Kidney (tissue), 14 donors: ENCODE measurements around the gene KANTR. TPM values are rescaled to one million over a fixed set of nuclear protein-coding genes. Genes with fewer than 3 reads are reported as not detected.

Experiments
- DNase-seq, 5 donors: peaks; one replicate each; pipeline ENCODE4 v3.0.0-alpha.2; 2013 to 2020
- FAIRE-seq: peaks from 2 replicates; lab custom pipeline; 2012; peaks lifted over from hg19 to GRCh38; lab: Jason Lieb, UNC
- H3K27ac ChIP-seq, 2 donors: one replicate each; pipeline ENCODE4 v1.7.0; 2013; ENCODE audit warnings: low read depth in 2 of 2, low read length in 2 of 2, inconsistent platforms in 1 of 2
- H3K27me3 ChIP-seq: one replicate; pipeline ENCODE4 v1.7.1; 2013; ENCODE audit warnings: low read length, inconsistent platforms; ENCODE audit not compliant: control insufficient read depth, insufficient read depth
- H3K36me3 ChIP-seq, 3 donors: one replicate each; pipeline versions ENCODE4 v1.7.0 to v1.7.1; 2013; ENCODE audit warnings: low read length in 3 of 3, control low read depth in 1 of 3, inconsistent platforms in 1 of 3; ENCODE audit not compliant: insufficient read depth in 3 of 3, control insufficient read depth in 2 of 3
- H3K4me1 ChIP-seq, 3 donors: one replicate each; pipeline versions ENCODE4 v1.7.0 to v1.7.1; 2013; ENCODE audit warnings: low read length in 3 of 3, inconsistent platforms in 1 of 3, low read depth in 1 of 3; ENCODE audit not compliant: control insufficient read depth in 2 of 3, insufficient read depth in 2 of 3
- H3K4me3 ChIP-seq, 3 donors: one replicate each; pipeline versions ENCODE4 v1.7.0 to v1.8.1; 2013; ENCODE audit warnings: low read length in 3 of 3, control low read depth in 1 of 3, inconsistent platforms in 1 of 3
- H3K9ac ChIP-seq, 3 donors: one replicate each; pipeline versions ENCODE4 v1.7.0 to v1.7.1; 2013; ENCODE audit warnings: low read length in 3 of 3, control low read depth in 1 of 3, inconsistent platforms in 1 of 3
- H3K9me3 ChIP-seq, 3 donors: one replicate each; pipeline versions ENCODE4 v1.7.0 to v1.7.1; 2013; ENCODE audit warnings: low read length in 3 of 3, control low read depth in 1 of 3, inconsistent platforms in 1 of 3; ENCODE audit not compliant: control insufficient read depth in 2 of 3, insufficient read depth in 1 of 3
- intact Hi-C: fragments of 100-400 bp; cut with DNase I; formaldehyde crosslinking; loops from one replicate; pipeline ENCODE4 v1.11.1; 2022
- polyA plus RNA-seq: library from polyadenylated mRNA; stranded (reverse); fragments of 350-450 nt; fragmentation: Illumina TruSeq; extraction: RNeasy Lipid Tissue Mini Kit (QIAGEN cat#74804); gene quantifications from one replicate; pipeline ENCODE4 v1.2.3, GENCODE V29; 2014; ENCODE audit warnings: low read depth, low replicate concordance; ENCODE audit not compliant: insufficient read depth
- total RNA-seq: library from RNA; stranded (reverse); fragmentation: NEBNext Ultra II Directional; extraction: Animal tissue kit (Norgen Biotek cat#: 25700); gene quantifications from one replicate; pipeline ENCODE4 v1.2.1, GENCODE V29; 2021
- TF ChIP-seq, protein P1 (sequence below): IDR thresholded peaks from 3 replicates; pipeline ENCODE4 v1.5.1; 2012; ENCODE audit warnings: mild to moderate bottlenecking, moderate library complexity, borderline replicate concordance; ENCODE audit not compliant: insufficient read depth; ENCODE audit errors: extremely low read depth
- donor health status: control.
- donor health status: control.
- donor health status: control.
- donor health status: control.
- donor health status: control.
- donor health status: DM: yes; HTN: yes; CAD: no.
- donor health status: Normal renal cell carcinoma (clear cell type).

KANTR gene
- total and polyA plus RNA-seq, 2 donors from 2014 or later = 3.7 to 11.5 TPM

DNA sequence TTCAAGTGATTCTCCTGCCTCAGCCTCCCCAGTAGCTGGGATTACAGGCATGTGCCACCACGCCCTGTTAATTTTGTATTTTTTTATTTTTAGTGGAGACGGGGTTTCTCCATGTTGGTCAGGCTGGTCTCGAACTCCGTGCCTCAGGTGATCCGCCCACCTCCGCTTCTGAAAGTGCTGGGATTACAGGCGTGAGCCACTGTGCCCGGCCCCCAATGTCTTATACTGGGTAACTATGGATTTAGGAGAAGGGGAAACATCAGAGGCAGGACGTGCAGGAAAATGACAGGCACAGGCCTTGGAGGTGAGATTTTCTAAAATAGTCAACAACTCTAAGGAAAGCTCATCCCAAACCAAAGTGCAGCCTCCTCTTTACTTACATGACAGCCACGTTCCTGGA is 22.9 kb upstream of the KANTR start:
- FAIRE-seq (no peak), DNase-seq (no peak)
- Histone ChIP-seq H3K4me1 (peaks cover 0 to 3% (median 0%) of the 10 kb centered on the region in 3 donors), H3K36me3 (no peaks in the 10 kb centered on the region), H3K27ac (no peak overlapping the region), H3K27me3 (peaks cover 6% of the 10 kb centered on the region), H3K9me3 (no peaks in the 10 kb centered on the region), H3K9ac (no peak overlapping the region), H3K4me3 (no peak overlapping the region)
- TF ChIP-seq, protein P1, sequence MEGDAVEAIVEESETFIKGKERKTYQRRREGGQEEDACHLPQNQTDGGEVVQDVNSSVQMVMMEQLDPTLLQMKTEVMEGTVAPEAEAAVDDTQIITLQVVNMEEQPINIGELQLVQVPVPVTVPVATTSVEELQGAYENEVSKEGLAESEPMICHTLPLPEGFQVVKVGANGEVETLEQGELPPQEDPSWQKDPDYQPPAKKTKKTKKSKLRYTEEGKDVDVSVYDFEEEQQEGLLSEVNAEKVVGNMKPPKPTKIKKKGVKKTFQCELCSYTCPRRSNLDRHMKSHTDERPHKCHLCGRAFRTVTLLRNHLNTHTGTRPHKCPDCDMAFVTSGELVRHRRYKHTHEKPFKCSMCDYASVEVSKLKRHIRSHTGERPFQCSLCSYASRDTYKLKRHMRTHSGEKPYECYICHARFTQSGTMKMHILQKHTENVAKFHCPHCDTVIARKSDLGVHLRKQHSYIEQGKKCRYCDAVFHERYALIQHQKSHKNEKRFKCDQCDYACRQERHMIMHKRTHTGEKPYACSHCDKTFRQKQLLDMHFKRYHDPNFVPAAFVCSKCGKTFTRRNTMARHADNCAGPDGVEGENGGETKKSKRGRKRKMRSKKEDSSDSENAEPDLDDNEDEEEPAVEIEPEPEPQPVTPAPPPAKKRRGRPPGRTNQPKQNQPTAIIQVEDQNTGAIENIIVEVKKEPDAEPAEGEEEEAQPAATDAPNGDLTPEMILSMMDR = no peak
- intact Hi-C loops = no loop called here

- H3K36me3 ChIP-seq = no peaks in the 10 kb centered on the region
- H3K4me1 ChIP-seq = peaks cover 0 to 3% (median 0%) of the 10 kb centered on the region in 3 donors
- FAIRE-seq (peak; percentile 6), DNase-seq (peak; percentile 58 to 87 (median 83))
- peaks cover 6% of the 10 kb centered on the region for H3K27me3 ChIP-seq
- intact Hi-C loops = no loop called here
- peak overlapping the region; percentile 64 to 83 (median 80) for H3K4me3 ChIP-seq
- no peak overlapping the region for H3K27ac ChIP-seq
- peak overlapping the region in 1 of 3 donors; percentile 74 for H3K9ac ChIP-seq
- H3K9me3 ChIP-seq = no peaks in the 10 kb centered on the region
- TF ChIP-seq, protein P1 = peak; percentile 57
Observed at GRCh38 chrX:53071604-53072417, 22.1 kb upstream of the KANTR start.

GRCh38 chrX:53072418-53073114 is 21.4 kb upstream of the KANTR start:
- DNase-seq (peak in 1 of 5 donors; percentile 40), FAIRE-seq (no peak)
- Histone ChIP-seq H3K4me3 (no peak overlapping the region), H3K4me1 (peaks cover 0 to 3% (median 0%) of the 10 kb centered on the region in 3 donors), H3K9ac (no peak overlapping the region), H3K36me3 (no peaks in the 10 kb centered on the region), H3K9me3 (no peaks in the 10 kb centered on the region), H3K27ac (peak overlapping the region in 1 of 2 donors; percentile 28), H3K27me3 (peaks cover 6% of the 10 kb centered on the region)
- TF ChIP-seq, protein P1 = no peak
- intact Hi-C loops = no loop called here
